GM18907 (cell line): ENCODE measurements around the gene TP53RK.

Experiments
- ATAC-seq: cut with Tn5 transposase; IDR thresholded peaks from one replicate; pipeline ENCODE4 v1.9.1; 2021; ENCODE audit warnings: mild to moderate bottlenecking, moderate library complexity; ENCODE audit not compliant: unreplicated experiment

TP53RK gene

GRCh38 chr20:46689082-46689753, at the start of gene TP53RK:
Gene TP53RK (minus strand): TSS chr20:46689444. CDS start chr20:46689414, 30 bp downstream.
- peak; percentile 94 for ATAC-seq

- no peak for ATAC-seq
These were observed 46.2 kb upstream of the TP53RK start for GRCh38 chr20:46735436-46735835.

- ATAC-seq = no peak
These were observed 42.5 kb upstream of the TP53RK start for GRCh38 chr20:46731770-46732169.

GRCh38 chr20:46725186-46726165, 36.2 kb upstream of the TP53RK start:
- ATAC-seq = no peak

- ATAC-seq = no peak
These were observed 35.2 kb upstream of the TP53RK start for GRCh38 chr20:46724343-46724959.

- no peak for ATAC-seq
These were observed 33.8 kb upstream of the TP53RK start for GRCh38 chr20:46723039-46723438.

- no peak for ATAC-seq
These were observed 33.2 kb upstream of the TP53RK start for GRCh38 chr20:46722450-46722849.

GRCh38 chr20:46721476-46721875, 32.2 kb upstream of the TP53RK start:
- no peak for ATAC-seq

- ATAC-seq = no peak
These were observed 31.7 kb upstream of the TP53RK start for GRCh38 chr20:46720776-46721425.

GRCh38 chr20:46720019-46720418, 30.8 kb upstream of the TP53RK start:
- ATAC-seq = no peak

GRCh38 chr20:46717818-46718541, 28.7 kb upstream of the TP53RK start:
- no peak for ATAC-seq

- ATAC-seq = no peak
These were observed 26.1 kb upstream of the TP53RK start for GRCh38 chr20:46715292-46715756.

GRCh38 chr20:46713957-46714834, 25.0 kb upstream of the TP53RK start:
- no peak for ATAC-seq

- no peak for ATAC-seq
These were observed 22.9 kb upstream of the TP53RK start for GRCh38 chr20:46712056-46712636.

- no peak for ATAC-seq
These were observed 21.1 kb upstream of the TP53RK start for GRCh38 chr20:46710153-46710913.

- ATAC-seq = no peak
These were observed 20.4 kb upstream of the TP53RK start, which contains the start of gene SLC2A10 for GRCh38 chr20:46709459-46710152. Gene SLC2A10 (plus strand): TSS chr20:46709649. CDS start chr20:46709737, 88 bp downstream.

GRCh38 chr20:46709055-46709458, 19.8 kb upstream of the TP53RK start:
- no peak for ATAC-seq
